HG02840 (cell line): ENCODE data around the gene LMTK3.

Source experiments
- ATAC-seq: cut with Tn5 transposase; IDR thresholded peaks from one replicate; pipeline ENCODE4 v1.9.1; 2021; ENCODE audit warnings: mild to moderate bottlenecking, moderate library complexity, moderate number of reproducible peaks; ENCODE audit not compliant: unreplicated experiment, low FRiP score

LMTK3 gene

GRCh38 chr19:48474084-48474592, 37.5 kb downstream of the LMTK3 start:
- ATAC-seq, result no peak

DNA sequence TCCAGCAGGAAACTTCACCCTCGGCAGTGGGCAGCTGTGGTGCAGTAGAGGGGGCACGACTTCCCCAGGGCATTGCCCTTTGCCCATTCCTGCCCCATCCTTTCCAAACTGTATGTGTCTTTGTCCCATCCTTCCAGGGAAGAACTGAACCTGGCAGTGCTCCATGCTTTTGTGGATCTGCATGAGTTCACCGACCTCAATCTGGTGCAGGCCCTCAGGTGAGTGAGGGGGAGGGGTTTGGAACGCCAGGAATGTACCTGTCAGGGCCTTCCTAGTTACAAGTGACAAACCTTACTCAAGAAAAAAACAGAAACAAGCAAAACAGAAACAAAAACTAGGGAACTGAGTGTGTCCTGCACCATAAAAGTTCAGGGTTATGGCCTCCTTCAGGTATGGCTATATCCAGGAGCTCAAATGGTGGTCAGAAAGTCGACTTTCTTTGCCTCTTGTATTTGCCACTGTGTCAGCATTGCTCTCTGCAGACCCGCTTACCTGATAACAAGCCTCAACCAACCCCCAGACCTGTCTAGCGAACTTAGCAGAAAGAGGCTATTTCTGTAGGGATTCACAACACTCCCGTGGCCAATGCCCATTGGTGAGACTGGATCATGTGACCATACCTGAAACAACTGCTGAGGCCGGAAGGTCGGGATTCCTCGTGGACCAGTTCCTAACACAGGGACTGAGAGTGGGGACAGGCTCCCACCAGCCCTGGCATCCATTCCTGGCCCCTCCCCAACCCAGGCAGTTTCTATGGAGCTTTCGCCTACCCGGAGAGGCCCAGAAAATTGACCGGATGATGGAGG, 38.3 kb downstream of the LMTK3 start:
- no peak for ATAC-seq

DNA sequence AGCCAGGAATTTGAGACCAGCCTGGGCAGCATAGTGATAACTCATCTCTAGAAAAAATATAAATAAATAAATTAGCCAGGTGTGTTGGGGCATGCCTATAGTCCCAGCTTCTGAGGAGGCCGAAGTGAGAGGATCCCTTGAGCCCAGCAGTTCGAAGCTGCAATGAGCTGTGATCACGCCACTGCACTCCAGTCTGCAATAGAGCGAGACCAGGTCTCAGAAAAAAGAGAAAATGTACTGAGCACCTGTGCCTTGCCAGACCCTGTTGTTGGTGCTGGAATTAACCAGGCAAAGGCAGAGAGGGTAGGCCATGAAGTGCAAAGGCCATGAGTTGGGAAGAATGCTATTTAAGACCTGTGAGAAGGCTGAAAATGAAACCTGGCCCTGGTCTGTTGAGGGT, 39.8 kb downstream of the LMTK3 start:
- ATAC-seq, result no peak

- ATAC-seq, result no peak
Observed at GRCh38 chr19:48470856-48471255, 40.8 kb downstream of the LMTK3 start.

GRCh38 chr19:48469934-48470680, 41.5 kb downstream of the LMTK3 start:
- ATAC-seq, result no peak

GRCh38 chr19:48469289-48469881, 42.2 kb downstream of the LMTK3 start, which contains the start of gene CYTH2:
TSS of gene CYTH2 (plus strand) at chr19:48469369. CDS start at chr19:48469508, 139 bp downstream.
- peak; percentile 11 for ATAC-seq

GRCh38 chr19:48468772-48469288, 42.8 kb downstream of the LMTK3 start:
- peak; percentile 96 for ATAC-seq

GRCh38 chr19:48466561-48467325, 44.9 kb downstream of the LMTK3 start:
- no peak for ATAC-seq

DNA sequence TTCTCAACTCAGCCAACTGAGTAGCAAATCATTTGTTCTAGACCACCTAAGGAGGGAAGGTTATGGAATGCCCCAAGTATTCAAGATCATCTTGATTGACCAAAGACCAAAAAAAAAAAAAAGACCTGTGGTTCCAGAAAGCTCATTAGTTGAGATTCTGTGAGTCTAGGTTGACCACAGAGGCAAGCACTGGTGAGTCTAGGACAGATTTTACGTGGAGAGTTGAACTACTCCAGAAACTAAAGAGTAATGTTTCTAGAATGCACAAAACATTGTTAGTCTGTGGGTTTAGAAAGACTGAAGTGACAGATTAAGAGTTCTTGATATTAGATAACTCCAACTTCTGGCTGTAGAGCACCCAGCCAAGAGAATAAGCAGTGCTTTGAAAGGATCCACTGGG, 46.4 kb downstream of the LMTK3 start:
- no peak for ATAC-seq

DNA sequence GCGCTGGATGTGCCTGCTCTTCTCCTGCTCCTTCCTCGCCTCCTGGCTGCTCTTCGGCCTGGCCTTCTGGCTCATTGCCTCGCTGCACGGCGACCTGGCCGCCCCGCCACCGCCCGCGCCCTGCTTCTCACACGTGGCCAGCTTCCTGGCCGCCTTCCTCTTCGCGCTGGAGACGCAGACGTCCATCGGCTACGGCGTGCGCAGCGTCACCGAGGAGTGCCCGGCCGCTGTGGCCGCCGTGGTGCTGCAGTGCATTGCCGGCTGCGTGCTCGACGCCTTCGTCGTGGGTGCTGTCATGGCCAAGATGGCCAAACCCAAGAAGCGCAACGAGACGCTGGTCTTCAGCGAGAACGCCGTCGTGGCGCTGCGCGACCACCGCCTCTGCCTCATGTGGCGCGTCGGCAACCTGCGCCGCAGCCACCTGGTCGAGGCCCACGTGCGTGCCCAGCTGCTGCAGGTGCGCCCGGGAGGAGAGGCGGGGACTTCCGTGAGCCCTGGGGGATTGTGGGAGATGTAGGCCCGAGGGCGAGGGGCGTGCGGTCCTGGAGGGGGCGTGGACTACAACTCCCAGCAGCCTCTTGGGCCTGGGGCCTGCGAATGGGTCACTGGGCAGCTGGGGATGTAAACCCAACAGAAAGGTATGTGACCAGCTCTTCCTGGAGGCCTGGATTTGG, 49.5 kb downstream of the LMTK3 start:
- ATAC-seq, result no peak

GRCh38 chr19:48461651-48461981, 50.0 kb downstream of the LMTK3 start:
- ATAC-seq, result no peak

DNA sequence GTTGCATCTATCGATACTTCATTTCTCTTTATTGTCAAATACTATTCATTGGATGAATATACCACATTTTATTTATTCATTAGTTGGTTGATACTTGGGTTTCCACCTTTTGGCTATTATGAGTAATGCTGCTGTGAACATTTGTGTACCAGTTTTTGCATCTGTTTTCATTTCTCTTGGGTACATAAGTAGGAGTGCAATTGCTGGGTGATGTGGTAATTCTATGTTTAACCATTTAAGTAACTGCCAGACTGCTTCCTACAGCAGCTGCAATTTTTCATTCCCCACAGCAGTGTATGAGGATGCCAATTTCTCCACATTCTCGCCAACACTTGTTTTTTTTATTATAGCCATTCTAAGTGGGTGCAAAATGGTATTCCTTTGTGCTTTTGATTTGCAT, 53.6 kb downstream of the LMTK3 start:
- ATAC-seq, result no peak

DNA sequence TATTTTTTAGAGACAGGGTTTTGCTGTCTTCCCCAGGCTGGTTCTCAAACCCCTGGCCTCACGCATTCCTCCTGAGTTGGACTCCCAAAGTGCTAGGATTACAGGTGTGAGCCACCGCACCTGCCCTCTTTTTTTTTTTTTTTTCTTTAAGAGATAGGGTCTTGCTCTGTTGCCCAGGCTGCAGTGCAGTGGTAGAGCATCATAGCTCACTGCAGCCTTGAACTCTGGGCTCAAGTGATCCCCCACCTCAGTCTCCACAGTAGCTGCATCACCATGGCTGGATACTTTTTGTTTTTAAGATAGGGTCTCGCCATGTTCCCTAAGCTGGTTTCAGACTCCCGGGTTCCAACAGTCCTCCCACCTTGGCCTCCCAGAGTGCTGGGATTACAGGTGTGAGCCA, 54.8 kb downstream of the LMTK3 start:
- ATAC-seq, result no peak

DNA sequence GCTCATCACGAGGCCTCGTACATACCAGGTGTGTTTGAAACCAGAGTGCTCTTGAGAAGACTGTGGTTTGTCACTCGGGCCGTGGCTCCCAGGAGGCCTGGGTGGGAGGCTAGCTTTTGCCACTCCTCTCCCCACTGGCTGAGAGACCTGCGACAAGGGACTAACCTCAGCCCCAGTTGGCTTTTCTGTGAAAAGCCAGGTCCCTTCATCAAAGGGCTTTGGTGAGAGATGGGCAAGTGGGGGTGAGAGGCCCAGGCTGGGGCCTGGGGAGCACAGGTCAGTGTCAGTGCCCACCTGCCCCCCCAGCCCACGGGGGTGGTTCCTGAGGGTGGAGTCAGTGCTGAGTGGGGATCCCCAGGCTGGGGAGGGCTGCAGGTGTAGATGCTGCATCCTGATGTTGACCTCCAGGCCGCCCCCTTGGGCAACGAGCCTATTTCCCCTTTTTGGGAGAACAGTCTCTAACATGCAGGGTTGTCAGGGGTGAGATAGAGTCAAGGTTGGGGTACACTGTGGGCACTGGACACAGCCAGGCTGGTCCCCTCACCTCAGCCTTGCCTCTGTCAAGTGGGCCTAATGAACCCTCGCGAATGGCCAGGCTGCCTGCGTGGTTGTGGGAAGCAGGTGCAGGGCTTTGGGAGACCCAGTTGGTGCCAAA, 55.6 kb downstream of the LMTK3 start:
- no peak for ATAC-seq

DNA sequence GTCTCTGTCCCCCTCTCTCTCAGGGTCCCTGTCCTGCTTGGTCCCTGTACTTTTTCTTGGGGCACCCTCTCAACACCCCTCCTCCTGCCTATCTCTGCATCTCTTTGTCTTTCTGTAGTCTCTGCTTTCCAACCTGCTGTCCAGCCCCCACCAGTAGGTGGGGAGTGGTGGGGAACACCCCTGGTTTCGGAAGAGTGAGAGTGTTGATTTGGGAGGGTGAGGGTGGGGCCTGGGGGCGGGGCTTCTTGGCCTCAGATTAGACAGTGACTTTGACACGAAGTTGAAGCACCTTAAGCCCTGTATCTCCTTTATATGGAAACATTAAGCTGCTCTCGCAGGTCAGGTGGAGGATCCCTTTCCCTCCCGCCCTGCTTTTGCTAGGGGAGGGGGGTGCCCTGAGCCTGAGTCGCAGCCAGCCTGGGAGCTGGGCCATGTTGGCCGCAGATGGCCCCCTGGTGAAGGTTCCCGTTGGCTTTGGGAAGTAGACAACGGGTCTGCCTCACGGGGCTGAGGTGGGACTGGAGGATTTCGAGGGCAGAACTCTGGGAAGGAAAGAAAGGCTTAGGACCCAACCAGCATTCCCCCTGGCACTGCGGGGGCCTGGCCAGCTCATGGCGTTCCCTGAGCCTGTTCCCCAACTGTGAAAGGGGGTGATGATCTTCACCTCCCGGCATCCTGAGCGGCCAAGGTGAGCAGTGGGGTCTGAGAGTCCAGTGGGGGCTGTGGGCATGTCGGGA, 56.3 kb downstream of the LMTK3 start, which contains the start of gene KCNJ14:
TSS of gene KCNJ14 (plus strand) at position 404 of the 737 bp plus-strand sequence. CDS start 6,151 bp downstream, outside the sequence.
- ATAC-seq, result no peak

- ATAC-seq, result no peak
Observed at GRCh38 chr19:48454150-48454730, 57.4 kb downstream of the LMTK3 start.

DNA sequence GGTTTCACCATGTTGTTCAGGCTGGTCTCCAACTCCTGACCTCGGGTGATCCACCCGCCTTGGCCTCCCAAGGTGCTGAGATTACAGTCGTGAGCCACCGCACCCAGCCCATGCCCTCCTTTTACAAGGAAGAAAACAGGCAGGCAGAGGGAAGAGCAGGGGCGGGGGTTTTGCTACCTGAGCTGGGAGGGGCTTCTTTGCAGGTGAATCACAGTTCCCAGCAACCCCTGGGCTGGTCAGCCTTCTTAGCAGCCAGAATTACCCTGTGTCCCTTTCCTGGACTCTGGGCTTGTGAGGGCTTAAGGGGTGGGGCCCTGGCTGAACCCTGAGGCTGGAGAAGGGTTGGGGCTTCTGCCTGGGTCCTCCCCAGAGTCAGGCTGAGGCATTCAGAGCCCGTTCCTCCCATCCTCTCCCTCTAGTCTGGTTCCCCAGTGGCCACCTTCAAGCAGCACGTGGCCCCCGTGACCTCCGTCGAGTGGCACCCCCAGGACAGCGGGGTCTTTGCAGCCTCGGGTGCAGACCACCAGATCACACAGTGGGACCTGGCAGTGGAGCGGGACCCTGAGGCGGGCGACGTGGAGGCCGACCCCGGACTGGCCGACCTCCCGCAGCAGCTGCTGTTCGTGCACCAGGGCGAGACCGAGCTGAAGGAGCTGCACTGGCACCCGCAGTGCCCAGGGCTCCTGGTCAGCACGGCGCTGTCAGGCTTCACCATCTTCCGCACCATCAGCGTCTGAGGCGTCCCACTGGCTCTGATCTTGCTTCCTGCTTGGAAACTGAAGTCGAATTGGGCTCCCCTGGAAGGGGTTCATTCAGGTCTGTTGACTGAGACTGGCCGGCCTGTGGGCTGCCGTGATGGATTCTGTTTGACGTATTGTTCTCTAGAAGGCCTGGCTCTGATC, 59.1 kb downstream of the LMTK3 start:
- ATAC-seq, result no peak
